ENCODE results near the gene MUC6. TPM values are rescaled to one million over a fixed set of nuclear protein-coding genes. Genes with fewer than 3 reads are reported as not detected.

MUC6 gene
- total and polyA plus RNA-seq, 9 of the 15 experiments (the other 6 are each of a cell fraction or from before 2014, with no cell fraction given), result not detected

- TF ChIP-seq REST (IDR thresholded peaks at IDR 0.05; ENCODE audit: borderline replicate concordance), result no peak
- TF ChIP-seq REST (CRISPR knock-in tag; IDR thresholded peaks at IDR 0.05; ENCODE audit: low read depth), result no peak
- TF ChIP-seq PHTF2 (CRISPR knock-in tag; IDR thresholded peaks at IDR 0.05), result no peak
- no peak for TF ChIP-seq SMAD3 (CRISPR knock-in tag; conservative IDR thresholded peaks at IDR 0.05)
- TF ChIP-seq HDAC1 (IDR thresholded peaks at IDR 0.05), result no peak
- no peak for TF ChIP-seq HOMEZ (CRISPR knock-in tag; IDR thresholded peaks at IDR 0.05)
- TF ChIP-seq NFE2 (IDR thresholded peaks at IDR 0.05; ENCODE audit: low read depth), result no peak
- TF ChIP-seq CBFA2T3 (IDR thresholded peaks at IDR 0.05), result no peak
Observed at GRCh38 chr11:1044160-1044559, 7.6 kb upstream of the MUC6 start (continued).

Measured in K562 (cell line).